ENCODE measurements around the gene RPP30.

The RPP30 gene

DNA sequence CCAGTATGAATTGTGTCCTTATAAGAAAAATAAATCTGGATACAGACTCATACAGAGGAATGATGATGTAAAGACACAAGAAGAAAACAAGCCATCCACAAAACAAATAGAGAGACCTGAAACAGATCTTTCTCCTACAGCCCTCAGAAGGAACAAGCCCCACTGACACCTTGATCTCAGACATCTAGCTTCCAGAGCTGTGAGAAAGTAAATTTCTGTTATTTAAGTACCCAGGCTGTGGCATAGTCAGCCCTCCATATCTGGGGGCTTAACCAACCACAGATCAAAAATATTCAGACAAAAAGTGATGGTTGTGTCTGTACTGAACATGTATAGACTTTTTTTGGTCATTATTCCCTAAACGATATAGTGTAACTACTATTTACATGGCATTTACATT lies 73.0 kb downstream of the RPP30 start:
- DNase-seq (ENCODE audit: low spot score), result no peak

GRCh38 chr10:90945491-90946070 lies 73.8 kb downstream of the RPP30 start:
- no peak for DNase-seq (ENCODE audit: low spot score)

DNA sequence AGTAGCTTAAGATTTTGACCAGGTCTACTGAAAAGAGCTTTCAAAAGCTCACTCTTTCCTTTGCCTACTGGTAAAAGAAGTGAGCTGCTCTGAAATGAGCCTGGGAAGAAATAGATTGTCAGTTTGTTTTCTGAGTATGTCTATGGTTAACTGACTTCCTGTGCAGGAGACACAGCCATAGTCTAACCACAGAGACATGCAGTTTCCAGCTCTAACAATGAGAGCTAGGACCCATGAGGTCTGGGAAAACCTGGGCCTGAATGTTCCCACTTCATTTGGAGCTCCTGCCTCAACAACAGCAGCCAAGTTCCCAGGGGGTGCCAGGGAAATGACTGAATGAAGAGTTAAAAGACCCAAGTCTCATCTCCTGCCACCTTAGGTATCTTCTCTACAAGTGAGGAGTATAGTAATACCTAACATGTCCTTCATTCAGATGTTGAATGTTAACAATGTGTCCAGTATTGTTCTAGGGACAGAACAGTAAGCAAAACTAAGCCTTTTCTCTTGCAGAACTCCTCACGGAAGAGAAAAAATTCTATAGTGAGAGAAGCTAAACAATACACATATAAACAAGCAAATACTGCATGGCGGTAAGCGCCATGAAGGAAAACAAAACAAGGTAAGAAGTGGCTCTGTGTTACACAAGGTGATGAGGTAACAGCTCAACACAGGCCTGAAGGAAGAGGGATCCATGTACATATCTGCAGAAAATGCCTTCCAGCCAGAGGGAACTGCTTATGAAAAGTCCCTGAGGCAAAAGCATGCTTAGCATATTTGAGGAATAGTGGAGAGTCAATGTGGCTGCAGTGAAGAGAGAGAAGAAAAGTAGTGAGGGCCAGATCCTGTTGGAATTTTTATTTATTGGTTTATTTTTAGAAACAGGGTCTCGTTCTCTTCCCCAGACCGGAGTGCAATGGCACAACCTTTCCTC lies 75.5 kb downstream of the RPP30 start:
- no peak for DNase-seq (ENCODE audit: low spot score)
